T-helper 1 cell treated with Interleukin-12 subunit alpha and Interleukin-12 subunit beta and Interleukin-4 antibody, amounts not matched to agents 30 μg/mL and 1 μg/mL, for 36 hours (primary cell): ENCODE results near the gene TMEM150C.
"Not testable (repeated sequence)": the region's sequence is repeated elsewhere in the genome, so short reads cannot be mapped to it uniquely, and the experiment has no call there.

Experiments
- H3K27ac Mint-ChIP-seq: one replicate; pipeline ENCODE4 v1.8.0; 2021; ENCODE audit warnings: mild to moderate bottlenecking, mixed read lengths
- H3K27me3 Mint-ChIP-seq: one replicate; pipeline ENCODE4 v1.8.0; 2021; ENCODE audit warnings: low read depth, mixed read lengths
- H3K36me3 Mint-ChIP-seq: one replicate; pipeline ENCODE4 v1.8.0; 2021; ENCODE audit warnings: low read depth, mixed read lengths
- H3K4me1 Mint-ChIP-seq: one replicate; pipeline ENCODE4 v1.8.0; 2021; ENCODE audit warnings: low read depth, mixed read lengths
- H3K4me3 Mint-ChIP-seq: one replicate; pipeline ENCODE4 v1.8.0; 2021; ENCODE audit warnings: mild to moderate bottlenecking, moderate library complexity, mixed read lengths
- H3K9me3 Mint-ChIP-seq: one replicate; pipeline ENCODE4 v1.8.0; 2021; ENCODE audit warnings: mixed read lengths

TMEM150C gene

DNA sequence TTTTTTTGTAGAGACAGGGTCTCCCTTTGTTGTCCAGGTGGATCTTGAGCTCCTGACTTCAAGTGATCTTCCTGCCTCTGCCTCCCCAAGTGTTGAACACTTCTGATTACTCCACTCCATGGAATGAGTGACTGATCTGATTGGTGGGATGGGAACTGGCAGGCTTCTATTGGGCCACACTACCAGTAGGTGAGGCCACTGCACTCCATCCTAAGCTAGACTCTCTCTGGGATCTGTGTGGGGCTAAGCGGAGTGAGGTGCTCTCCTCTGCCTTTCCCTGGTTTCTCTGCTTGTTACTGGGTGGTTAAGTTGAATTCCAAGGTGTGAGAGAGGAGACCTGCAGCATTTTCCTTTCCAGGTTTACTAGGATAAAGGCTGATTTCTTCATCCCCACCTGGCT is 72.7 kb downstream of the TMEM150C start:
- no peaks in the 10 kb centered on the region for H3K9me3 Mint-ChIP-seq

DNA sequence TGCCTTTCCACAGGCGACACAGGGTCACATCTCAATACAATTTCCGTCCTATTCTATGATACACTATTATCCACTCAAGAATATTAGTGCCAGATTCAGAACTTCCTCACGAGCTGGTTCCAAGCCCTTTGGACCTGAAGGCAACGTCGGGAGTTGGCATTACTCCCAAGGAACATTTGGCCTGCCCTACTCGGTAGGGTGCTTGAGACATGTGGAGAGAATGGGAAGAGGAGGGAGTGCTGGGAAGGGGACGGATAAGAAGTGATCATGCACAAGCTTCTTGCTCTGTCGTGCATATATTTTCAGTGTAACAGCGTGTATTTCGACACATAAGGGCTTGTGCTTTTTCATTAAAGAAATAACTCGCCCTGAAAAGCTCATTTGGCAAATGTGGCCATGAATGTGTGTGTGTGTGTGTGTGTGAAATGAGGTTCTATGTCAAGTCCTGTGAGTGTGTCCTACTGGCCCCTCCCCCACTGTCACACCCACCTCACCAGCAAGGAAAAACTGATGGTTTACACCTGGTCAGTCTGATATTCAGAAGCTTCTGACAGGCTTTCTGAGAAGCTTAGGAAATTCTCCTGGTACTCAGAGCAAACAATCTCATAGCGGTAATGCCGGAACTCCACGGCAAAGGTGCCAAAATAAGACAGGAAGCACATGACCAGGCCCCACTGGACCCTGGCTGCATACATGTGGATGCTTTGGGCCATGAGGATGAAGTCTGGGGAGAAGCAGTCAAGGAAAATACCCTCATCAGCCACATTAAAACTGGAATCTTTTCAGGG is 76.6 kb downstream of the TMEM150C start:
- H3K27ac Mint-ChIP-seq: no peak overlapping the region
- H3K9me3 Mint-ChIP-seq: no peaks in the 10 kb centered on the region
- H3K27me3 Mint-ChIP-seq: no peaks in the 10 kb centered on the region
- H3K4me3 Mint-ChIP-seq: no peak overlapping the region
- H3K36me3 Mint-ChIP-seq: peaks cover 2% of the 10 kb centered on the region
- no peaks in the 10 kb centered on the region for H3K4me1 Mint-ChIP-seq

More for the DNA sequence above, 72.7 kb downstream of the TMEM150C start:
- Mint-ChIP-seq H3K4me1 (no peaks in the 10 kb centered on the region), H3K36me3 (no peaks in the 10 kb centered on the region), H3K27ac (no peak overlapping the region), H3K27me3 (no peaks in the 10 kb centered on the region), H3K4me3 (no peak overlapping the region)

DNA sequence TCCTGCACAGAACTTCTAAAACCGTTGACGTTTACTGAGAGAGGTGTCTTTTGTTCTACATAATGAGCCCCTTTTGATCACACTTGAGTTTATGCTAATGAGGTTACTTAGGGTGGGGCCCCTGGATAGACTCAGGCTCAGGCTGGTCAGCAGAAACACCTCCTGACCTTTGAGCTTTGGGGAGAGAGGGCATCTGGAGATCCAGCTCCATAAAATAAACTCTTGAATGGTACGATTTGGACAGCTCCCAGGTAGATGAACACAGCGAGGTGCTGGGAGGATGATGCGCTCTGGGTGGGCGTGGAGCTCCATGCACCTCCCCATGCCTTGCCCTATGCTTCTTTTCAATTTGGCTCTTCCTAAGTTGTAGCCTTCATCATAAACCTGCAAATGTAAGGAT is 79.4 kb downstream of the TMEM150C start:
- no peaks in the 10 kb centered on the region for H3K4me1 Mint-ChIP-seq
- no peak overlapping the region for H3K27ac Mint-ChIP-seq
- no peaks in the 10 kb centered on the region for H3K27me3 Mint-ChIP-seq
- no peak overlapping the region for H3K4me3 Mint-ChIP-seq
- H3K36me3 Mint-ChIP-seq: peaks cover 5% of the 10 kb centered on the region
- H3K9me3 Mint-ChIP-seq: no peaks in the 10 kb centered on the region

GRCh38 chr4:82481506-82481840 is 80.3 kb downstream of the TMEM150C start:
- H3K4me1 Mint-ChIP-seq: no peaks in the 10 kb centered on the region
- no peak overlapping the region for H3K27ac Mint-ChIP-seq
- H3K27me3 Mint-ChIP-seq: no peaks in the 10 kb centered on the region
- no peak overlapping the region for H3K4me3 Mint-ChIP-seq
- H3K9me3 Mint-ChIP-seq: no peaks in the 10 kb centered on the region
- peaks cover 5% of the 10 kb centered on the region for H3K36me3 Mint-ChIP-seq

DNA sequence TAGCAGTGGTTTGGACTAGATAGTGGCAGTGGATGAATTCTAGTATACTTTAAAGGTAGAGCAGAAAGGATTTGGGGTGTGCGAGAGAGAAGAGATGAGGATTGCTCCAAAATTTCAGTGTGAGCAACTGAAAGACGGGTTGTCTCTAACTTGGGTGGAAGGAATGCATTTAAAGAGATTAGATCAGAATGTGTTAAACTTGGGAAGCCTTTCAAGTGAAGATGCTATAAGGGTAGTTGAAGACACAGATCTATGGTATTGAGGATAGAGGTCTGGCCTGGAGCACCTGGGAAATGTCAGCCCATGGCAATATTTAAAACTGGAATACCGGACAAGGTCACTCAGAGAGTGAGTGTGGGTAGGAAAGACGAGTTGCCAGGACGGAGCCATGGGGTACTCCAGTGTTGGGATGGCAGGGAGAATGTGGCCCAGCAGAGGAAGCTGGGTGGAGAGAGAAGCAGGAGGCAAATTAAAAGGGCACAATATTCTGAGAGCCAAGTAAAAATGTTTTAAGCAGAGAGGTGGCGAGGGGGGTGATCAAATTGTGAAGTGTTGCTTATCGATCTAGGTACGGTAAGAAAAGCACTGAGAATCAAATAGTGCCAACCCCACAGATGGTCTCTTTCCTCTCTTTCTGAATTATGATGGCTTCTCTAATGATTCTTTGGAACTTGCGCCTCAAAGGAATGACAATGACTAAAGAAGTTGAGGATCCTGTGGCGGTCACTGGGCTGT is 80.8 kb downstream of the TMEM150C start:
- Mint-ChIP-seq H3K36me3 (peaks cover 5% of the 10 kb centered on the region), H3K9me3 (no peaks in the 10 kb centered on the region), H3K4me3 (no peak overlapping the region), H3K27ac (no peak overlapping the region), H3K27me3 (no peaks in the 10 kb centered on the region), H3K4me1 (no peaks in the 10 kb centered on the region)

GRCh38 chr4:82479562-82479961 is 82.2 kb downstream of the TMEM150C start:
- H3K36me3 Mint-ChIP-seq: peaks cover 5% of the 10 kb centered on the region
- no peaks in the 10 kb centered on the region for H3K27me3 Mint-ChIP-seq
- H3K4me3 Mint-ChIP-seq: no peak overlapping the region
- H3K4me1 Mint-ChIP-seq: no peaks in the 10 kb centered on the region
- H3K27ac Mint-ChIP-seq: no peak overlapping the region
- no peaks in the 10 kb centered on the region for H3K9me3 Mint-ChIP-seq

GRCh38 chr4:82477469-82477868 is 84.3 kb downstream of the TMEM150C start:
- H3K27me3 Mint-ChIP-seq: not testable (repeated sequence)

DNA sequence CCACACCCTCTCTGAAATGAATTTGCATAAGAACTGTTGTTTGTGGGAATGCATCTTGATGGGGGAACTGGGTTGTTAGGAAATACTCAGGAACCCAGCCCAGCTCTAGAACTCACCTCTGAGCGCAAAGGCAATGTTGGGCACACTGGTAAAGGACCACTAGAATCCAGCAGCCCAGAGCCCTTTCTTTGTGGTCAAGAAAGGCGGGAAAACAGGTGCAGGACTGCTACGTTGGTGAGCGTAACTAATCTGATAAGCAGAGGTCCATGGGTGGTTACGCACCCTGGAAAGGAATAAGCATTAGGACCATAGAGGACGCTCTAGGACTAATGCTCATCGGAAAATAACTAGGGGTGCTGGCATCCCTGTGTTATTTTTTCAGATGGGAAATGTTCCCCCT is 85.9 kb downstream of the TMEM150C start:
- H3K27ac Mint-ChIP-seq, H3K4me1 Mint-ChIP-seq, H3K9me3 Mint-ChIP-seq, H3K27me3 Mint-ChIP-seq, H3K4me3 Mint-ChIP-seq, H3K36me3 Mint-ChIP-seq: not testable (repeated sequence)

More at GRCh38 chr4:82477469-82477868, 84.3 kb downstream of the TMEM150C start:
- H3K27ac Mint-ChIP-seq, H3K4me1 Mint-ChIP-seq, H3K36me3 Mint-ChIP-seq, H3K4me3 Mint-ChIP-seq, H3K9me3 Mint-ChIP-seq: not testable (repeated sequence)

DNA sequence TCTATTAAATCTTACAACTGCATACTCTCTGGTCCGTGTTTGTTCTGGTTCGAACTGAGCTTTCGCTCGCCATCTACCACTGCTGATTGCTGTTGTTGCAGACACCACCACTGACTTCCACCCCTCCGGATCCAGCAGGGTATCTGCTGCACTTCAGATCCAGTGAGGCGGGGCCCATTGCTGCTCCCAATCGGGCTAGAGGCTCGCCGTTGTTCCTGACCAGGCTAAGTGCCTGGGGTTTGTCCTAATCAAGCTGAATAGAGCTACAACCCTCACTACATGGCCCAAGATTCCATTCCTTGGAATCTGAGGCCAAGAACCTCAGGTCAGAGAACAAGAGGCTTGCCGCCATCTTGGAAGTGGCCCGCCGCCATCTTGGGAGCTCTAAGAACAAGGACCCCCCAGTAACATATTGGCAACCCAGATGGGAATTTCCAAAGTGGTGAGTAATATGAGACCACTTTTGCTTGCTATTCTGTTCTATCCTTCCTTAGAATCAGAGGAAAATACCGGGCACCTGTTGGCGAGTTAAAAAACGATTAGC is 88.1 kb downstream of the TMEM150C start:
- no peaks in the 10 kb centered on the region for H3K36me3 Mint-ChIP-seq
- no peaks in the 10 kb centered on the region for H3K9me3 Mint-ChIP-seq
- H3K27ac Mint-ChIP-seq: no peak overlapping the region
- H3K4me1 Mint-ChIP-seq: no peaks in the 10 kb centered on the region
- no peaks in the 10 kb centered on the region for H3K27me3 Mint-ChIP-seq
- H3K4me3 Mint-ChIP-seq: no peak overlapping the region

GRCh38 chr4:82473080-82473479 is 88.7 kb downstream of the TMEM150C start:
- not testable (repeated sequence) for H3K27ac Mint-ChIP-seq, H3K4me3 Mint-ChIP-seq, H3K4me1 Mint-ChIP-seq

DNA sequence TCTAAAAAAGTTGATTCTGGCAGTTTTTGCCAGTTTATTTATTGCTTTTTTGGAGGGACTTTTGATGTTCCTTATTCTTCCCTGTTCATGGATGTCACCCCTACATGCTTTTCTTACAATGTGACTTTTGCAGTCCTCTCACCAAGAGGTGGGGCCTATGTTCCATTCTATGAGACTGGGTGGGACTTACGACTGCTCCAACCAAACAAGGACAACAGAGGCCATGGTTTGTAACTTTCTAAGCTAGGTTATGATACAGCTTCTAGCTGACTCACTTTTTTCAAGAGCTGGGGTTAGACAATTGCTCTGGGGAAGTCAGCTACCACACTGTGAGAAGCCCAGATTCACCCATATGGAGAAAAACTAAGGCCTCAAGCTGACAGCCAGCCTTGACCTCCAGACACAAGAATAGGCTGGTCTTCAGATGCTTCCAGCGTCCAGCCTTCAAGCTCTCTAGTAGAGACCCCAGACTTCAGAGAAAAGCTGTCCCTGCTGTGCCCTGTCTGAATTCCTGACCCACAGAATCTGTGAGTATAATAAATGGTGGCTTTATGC is 91.9 kb downstream of the TMEM150C start:
- Mint-ChIP-seq H3K27me3 (no peaks in the 10 kb centered on the region), H3K9me3 (no peaks in the 10 kb centered on the region), H3K27ac (no peak overlapping the region), H3K36me3 (peaks cover 2% of the 10 kb centered on the region), H3K4me1 (no peaks in the 10 kb centered on the region), H3K4me3 (no peak overlapping the region)

More at GRCh38 chr4:82473080-82473479, 88.7 kb downstream of the TMEM150C start:
- H3K27me3 Mint-ChIP-seq, H3K9me3 Mint-ChIP-seq, H3K36me3 Mint-ChIP-seq: not testable (repeated sequence)

DNA sequence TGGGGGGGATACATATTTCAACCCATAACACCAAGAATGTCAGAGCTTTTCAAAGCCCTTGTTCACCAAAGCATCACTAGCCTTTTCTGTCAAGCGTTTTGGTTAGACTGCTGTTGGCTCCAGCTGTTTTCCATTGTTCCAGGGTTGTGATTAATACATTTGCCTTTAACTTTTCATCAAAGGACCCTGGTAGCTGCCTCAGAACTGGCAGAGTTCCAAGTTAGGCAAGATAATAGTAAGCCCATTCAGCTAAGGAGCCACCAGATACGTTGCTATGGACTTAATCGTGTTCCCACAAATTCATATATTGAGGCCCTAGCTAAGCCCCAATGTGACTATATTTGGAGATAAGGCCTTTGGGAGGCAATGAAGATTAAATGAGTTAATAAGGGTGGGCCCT is 94.3 kb downstream of the TMEM150C start:
- peaks cover 10% of the 10 kb centered on the region for H3K36me3 Mint-ChIP-seq
- H3K27ac Mint-ChIP-seq: no peak overlapping the region

DNA sequence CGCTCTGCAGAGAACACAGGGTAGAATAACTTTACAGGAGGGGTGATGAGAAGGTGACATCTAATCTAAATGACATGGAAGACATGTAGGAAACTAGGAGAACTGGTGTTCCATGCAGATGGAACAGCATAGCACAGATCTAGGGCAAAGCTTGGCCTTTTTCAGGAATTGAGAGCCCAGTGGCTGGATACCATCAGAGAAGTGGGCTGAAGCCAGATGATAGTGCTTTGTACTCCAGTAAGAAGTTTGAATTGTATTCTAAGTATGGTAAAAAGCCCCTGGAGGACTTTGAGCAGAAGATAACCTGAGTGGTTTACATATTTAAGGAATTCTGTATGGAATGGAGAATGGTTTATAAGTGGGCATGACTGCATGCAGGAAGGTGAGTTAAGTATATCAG is 98.6 kb downstream of the TMEM150C start:
- Mint-ChIP-seq H3K27ac (no peak overlapping the region), H3K4me1 (no peaks in the 10 kb centered on the region), H3K4me3 (no peak overlapping the region), H3K36me3 (peaks cover 10% of the 10 kb centered on the region), H3K27me3 (no peaks in the 10 kb centered on the region), H3K9me3 (no peaks in the 10 kb centered on the region)

More for the DNA sequence above, 94.3 kb downstream of the TMEM150C start:
- no peak overlapping the region for H3K4me3 Mint-ChIP-seq
- H3K4me1 Mint-ChIP-seq: no peaks in the 10 kb centered on the region
- H3K27me3 Mint-ChIP-seq: no peaks in the 10 kb centered on the region
- H3K9me3 Mint-ChIP-seq: no peaks in the 10 kb centered on the region

DNA sequence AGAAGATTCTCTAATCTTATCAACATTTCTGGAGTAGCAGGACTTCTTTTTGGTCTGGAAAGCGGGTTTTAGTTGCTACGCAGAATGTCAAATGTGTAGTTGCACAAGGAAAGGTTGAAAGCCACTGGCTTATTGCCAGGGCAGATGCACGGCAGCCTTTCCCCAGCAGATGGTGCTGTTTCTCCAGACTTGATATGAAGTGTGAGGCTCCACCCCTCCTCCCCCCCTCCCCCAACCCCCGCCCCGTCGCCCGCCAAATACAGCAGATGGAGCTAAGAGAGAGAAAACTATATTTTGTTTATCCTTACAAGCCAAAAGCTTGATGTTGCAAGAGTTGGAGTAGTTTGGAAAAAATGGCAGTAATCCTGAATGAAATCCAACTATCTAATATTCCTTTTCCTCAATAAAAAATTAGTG is 99.4 kb downstream of the TMEM150C start:
- Mint-ChIP-seq H3K27me3 (no peaks in the 10 kb centered on the region), H3K4me3 (no peak overlapping the region), H3K9me3 (no peaks in the 10 kb centered on the region), H3K4me1 (no peaks in the 10 kb centered on the region), H3K36me3 (peaks cover 13% of the 10 kb centered on the region), H3K27ac (no peak overlapping the region)

GRCh38 chr4:82461710-82462109 is 100.1 kb downstream of the TMEM150C start:
- H3K27ac Mint-ChIP-seq: no peak overlapping the region
- no peaks in the 10 kb centered on the region for H3K9me3 Mint-ChIP-seq
- H3K4me3 Mint-ChIP-seq: no peak overlapping the region
- H3K36me3 Mint-ChIP-seq: peaks cover 14% of the 10 kb centered on the region
- H3K27me3 Mint-ChIP-seq: no peaks in the 10 kb centered on the region
- H3K4me1 Mint-ChIP-seq: no peaks in the 10 kb centered on the region
